PFSK-1 (cell line): ENCODE measurements around the gene SEC14L1.

Experiments
- FOXP2 ChIP-seq: optimal IDR thresholded peaks from 2 replicates; pipeline ENCODE3; 2011; ENCODE audit warnings: borderline replicate concordance, control low read depth, inconsistent platforms; ENCODE audit not compliant: insufficient read depth; ENCODE audit errors: extremely low read length, extremely low read depth
- POLR2AphosphoS5 ChIP-seq: IDR thresholded peaks from 2 replicates; pipeline ENCODE4 v1.6.1; 2012; ENCODE audit warnings: low read depth, mild to moderate bottlenecking, control low read depth, low read length, moderate library complexity
- REST ChIP-seq, 2 experiments: IDR thresholded peaks; 2 replicates each; pipeline versions ENCODE4 v1.6.1 to v1.8.0; 2011 to 2012; ENCODE audit warnings: low read depth in 2 of 2, low read length in 2 of 2, control low read depth in 1 of 2, inconsistent platforms in 1 of 2, mild to moderate bottlenecking in 1 of 2, moderate library complexity in 1 of 2; ENCODE audit not compliant: insufficient read depth in 1 of 2
- SIN3A ChIP-seq: IDR thresholded peaks from 2 replicates; pipeline ENCODE4 v1.6.1; 2012; ENCODE audit warnings: mild to moderate bottlenecking, low read length, moderate library complexity, borderline replicate concordance; ENCODE audit not compliant: insufficient read depth
- TAF1 ChIP-seq: IDR thresholded peaks from 2 replicates; pipeline ENCODE4 v1.6.1; 2012; ENCODE audit warnings: low read length, control low read depth, borderline replicate concordance; ENCODE audit not compliant: insufficient read depth

GRCh38 chr17:77106874-77107358, 33.9 kb upstream of the SEC14L1 start:
- TF ChIP-seq REST (IDR thresholded peaks at IDR 0.05; ENCODE audit: insufficient read depth in 1 of 2, low read depth in 2 of 2, low read length in 2 of 2) (no peak), POLR2AphosphoS5 (no peak), SIN3A (no peak), FOXP2 (no peak), TAF1 (no peak)
